Neutrophil (primary cell): ENCODE data around the gene UQCR11.

Experiments
- H3K27ac ChIP-seq: fragments of 200-600 bp; sonication (generic); 2 replicates; pipeline ENCODE4 v1.5.1; 2016; ENCODE audit warnings: mild to moderate bottlenecking, moderate library complexity
- H3K27me3 ChIP-seq: fragments of 200-600 bp; sonication (generic); 2 replicates; pipeline ENCODE4 v1.6.0; 2016; ENCODE audit warnings: mild to moderate bottlenecking
- H3K36me3 ChIP-seq: fragments of 200-600 bp; sonication (generic); 2 replicates; pipeline ENCODE4 v1.5.1; 2017
- H3K4me1 ChIP-seq, 2 experiments: fragments of 200-600 bp in 1 of 2; sonication (generic) in 1 of 2; 1 replicate in 1 of 2; 2 replicates in 1 of 2; pipeline versions ENCODE4 v1.5.1 to v1.6.1; 2013 to 2016; ENCODE audit warnings: low read depth in 1 of 2, low read length in 1 of 2, mild to moderate bottlenecking in 1 of 2, moderate library complexity in 1 of 2; ENCODE audit not compliant: control insufficient read depth in 1 of 2, insufficient read depth in 1 of 2
- H3K4me3 ChIP-seq, 2 experiments: fragments of 200-600 bp in 1 of 2; sonication (generic) in 1 of 2; 1 replicate in 1 of 2; 2 replicates in 1 of 2; pipeline ENCODE4 v1.5.1; 2013 to 2016; ENCODE audit warnings: low read depth in 1 of 2, low read length in 1 of 2, mild to moderate bottlenecking in 1 of 2, moderate library complexity in 1 of 2
- H3K9me3 ChIP-seq: fragments of 200-600 bp; sonication (generic); 2 replicates; pipeline ENCODE4 v1.5.1; 2016
- CTCF ChIP-seq: fragments of 200-600 bp; sonication (generic); IDR thresholded peaks from 2 replicates; pipeline ENCODE4 v1.5.1; 2016; ENCODE audit warnings: antibody characterized with exemption

The UQCR11 gene

DNA sequence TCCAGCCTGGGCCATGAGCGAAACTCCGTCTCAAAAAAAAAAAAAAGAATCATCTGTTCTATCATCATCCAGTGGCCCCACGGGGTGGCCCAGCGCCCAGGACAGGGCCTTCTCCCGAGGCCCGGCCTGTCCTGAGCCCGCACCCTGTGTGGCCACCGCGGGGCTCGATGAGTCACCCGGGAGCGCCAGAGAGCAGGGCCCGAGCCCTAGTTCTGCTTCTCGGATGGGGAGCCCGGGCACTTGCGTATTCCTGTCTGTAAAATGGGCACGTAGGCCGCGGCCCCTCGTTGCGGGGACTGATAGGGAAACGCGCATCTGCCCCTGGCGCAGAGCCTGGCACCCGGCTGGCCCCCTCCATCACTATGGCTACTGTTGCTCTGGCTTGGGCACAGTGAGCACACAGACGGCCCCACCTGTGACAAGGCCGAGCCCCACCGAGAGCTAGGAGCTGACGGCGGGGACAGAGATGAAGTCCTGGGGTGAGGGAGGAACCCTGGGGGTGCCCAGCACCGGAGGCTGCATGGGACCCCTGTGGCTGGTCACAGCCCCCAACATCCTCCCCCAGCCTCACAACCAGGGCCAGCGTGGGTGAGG lies 21.3 kb upstream of the UQCR11 start:
- TF ChIP-seq CTCF, result no peak
- H3K36me3 ChIP-seq, result peaks cover 14% of the 10 kb centered on the region
- H3K9me3 ChIP-seq, result no peaks in the 10 kb centered on the region
- no peak overlapping the region for H3K4me3 ChIP-seq
- no peak overlapping the region for H3K27ac ChIP-seq
- H3K4me1 ChIP-seq, result no peaks in the 10 kb centered on the region
- no peaks in the 10 kb centered on the region for H3K27me3 ChIP-seq

- H3K27me3 ChIP-seq, result no peaks in the 10 kb centered on the region
- peaks cover 15% of the 10 kb centered on the region for H3K36me3 ChIP-seq
- H3K4me1 ChIP-seq, result no peaks in the 10 kb centered on the region
- H3K9me3 ChIP-seq, result no peaks in the 10 kb centered on the region
- no peak overlapping the region for H3K4me3 ChIP-seq
- TF ChIP-seq CTCF, result no peak
- H3K27ac ChIP-seq, result no peak overlapping the region
These were observed 19.2 kb upstream of the UQCR11 start for GRCh38 chr19:1624458-1624857.

DNA sequence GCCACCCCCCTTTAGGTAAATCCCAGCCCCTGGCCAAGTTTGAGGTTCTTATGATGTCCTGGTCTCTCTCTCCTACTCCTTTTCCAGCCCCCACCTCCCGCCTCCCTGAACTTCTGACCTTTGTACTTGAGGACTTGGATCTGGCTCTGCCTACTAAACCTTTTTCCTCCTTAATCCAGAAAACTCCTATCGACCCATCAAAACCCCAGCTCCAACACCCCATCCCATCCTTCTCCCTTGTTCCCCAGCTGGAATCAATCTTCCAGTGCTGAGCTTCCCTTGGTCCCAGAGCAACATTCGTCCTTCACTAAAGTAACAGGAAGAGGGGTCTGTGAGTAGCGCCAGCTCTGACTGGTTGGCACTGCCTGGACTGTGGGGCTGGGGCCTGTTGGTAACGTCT lies 17.3 kb upstream of the UQCR11 start:
- no peak for TF ChIP-seq CTCF
- Histone ChIP-seq H3K27ac (no peak overlapping the region), H3K36me3 (peaks cover 24% of the 10 kb centered on the region), H3K4me1 (no peaks in the 10 kb centered on the region), H3K9me3 (no peaks in the 10 kb centered on the region), H3K27me3 (no peaks in the 10 kb centered on the region), H3K4me3 (no peak overlapping the region)

DNA sequence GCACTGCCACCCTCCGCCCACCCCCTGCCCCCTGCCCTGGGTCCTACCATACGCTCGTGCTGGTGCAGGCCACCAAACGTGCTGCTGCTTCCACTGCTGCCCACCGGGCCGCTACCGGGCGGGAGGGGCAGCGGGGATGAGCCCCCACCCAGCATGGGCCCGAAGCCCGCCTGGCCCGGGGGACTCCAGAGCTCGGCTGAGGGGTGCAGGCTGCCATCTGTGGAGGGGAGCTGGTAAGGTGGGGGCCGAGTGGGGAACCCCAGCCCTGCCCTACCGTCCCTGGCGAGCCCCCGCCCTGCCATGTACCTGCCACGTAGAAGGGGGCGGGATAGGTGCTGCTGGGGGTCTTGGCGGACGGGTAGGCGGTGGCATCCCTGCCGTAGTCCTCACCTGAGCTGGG lies 16.7 kb upstream of the UQCR11 start:
- no peak for TF ChIP-seq CTCF
- Histone ChIP-seq H3K4me1 (no peaks in the 10 kb centered on the region), H3K36me3 (peaks cover 27% of the 10 kb centered on the region), H3K4me3 (no peak overlapping the region), H3K27ac (no peak overlapping the region), H3K9me3 (no peaks in the 10 kb centered on the region), H3K27me3 (no peaks in the 10 kb centered on the region)

- no peaks in the 10 kb centered on the region for H3K4me1 ChIP-seq
- TF ChIP-seq CTCF, result no peak
- H3K27me3 ChIP-seq, result no peaks in the 10 kb centered on the region
- H3K27ac ChIP-seq, result no peak overlapping the region
- no peak overlapping the region for H3K4me3 ChIP-seq
- no peaks in the 10 kb centered on the region for H3K9me3 ChIP-seq
- H3K36me3 ChIP-seq, result peaks cover 28% of the 10 kb centered on the region
These were observed 16.3 kb upstream of the UQCR11 start for GRCh38 chr19:1621574-1621973.

GRCh38 chr19:1621021-1621420 lies 15.8 kb upstream of the UQCR11 start:
- no peak for TF ChIP-seq CTCF
- Histone ChIP-seq H3K9me3 (no peaks in the 10 kb centered on the region), H3K27ac (no peak overlapping the region), H3K36me3 (peaks cover 28% of the 10 kb centered on the region), H3K4me1 (no peaks in the 10 kb centered on the region), H3K4me3 (no peak overlapping the region), H3K27me3 (no peaks in the 10 kb centered on the region)
